Measurements from ENCODE around the gene VPREB3.

Gene VPREB3

DNA sequence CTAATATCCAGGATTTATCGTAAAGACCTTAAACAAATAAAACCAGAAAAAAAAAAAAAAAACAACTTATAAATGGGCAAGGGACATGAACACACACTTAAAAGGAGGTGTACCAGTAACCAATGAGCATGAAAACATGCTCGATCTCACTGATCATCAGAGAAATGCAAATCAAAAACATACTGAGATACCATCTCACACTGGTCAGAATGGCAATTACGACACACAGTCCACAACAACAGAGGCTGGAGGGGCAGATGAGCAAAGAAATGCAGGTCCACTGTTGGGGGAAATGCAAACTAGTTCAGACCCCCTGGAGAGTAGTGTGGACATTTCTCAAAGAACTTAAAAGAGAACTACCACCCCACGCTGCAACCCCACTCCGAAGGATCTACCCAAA lies 50.2 kb downstream of the VPREB3 start:
- no peak for DNase-seq (ENCODE audit: low read depth in 2 of 3, low spot score in 1 of 3)
